ENCODE data around the gene DDX19B. TPM values are rescaled to one million over a fixed set of nuclear protein-coding genes. Genes with fewer than 3 reads are reported as not detected.
"Not testable (repeated sequence)": the region's sequence is repeated elsewhere in the genome, so short reads cannot be mapped to it uniquely, and the experiment has no call there.

The DDX19B gene
- total and polyA plus RNA-seq, 3 experiments from 2014 or later, result 36.0 to 52.9 (median 38.8) TPM

DNA sequence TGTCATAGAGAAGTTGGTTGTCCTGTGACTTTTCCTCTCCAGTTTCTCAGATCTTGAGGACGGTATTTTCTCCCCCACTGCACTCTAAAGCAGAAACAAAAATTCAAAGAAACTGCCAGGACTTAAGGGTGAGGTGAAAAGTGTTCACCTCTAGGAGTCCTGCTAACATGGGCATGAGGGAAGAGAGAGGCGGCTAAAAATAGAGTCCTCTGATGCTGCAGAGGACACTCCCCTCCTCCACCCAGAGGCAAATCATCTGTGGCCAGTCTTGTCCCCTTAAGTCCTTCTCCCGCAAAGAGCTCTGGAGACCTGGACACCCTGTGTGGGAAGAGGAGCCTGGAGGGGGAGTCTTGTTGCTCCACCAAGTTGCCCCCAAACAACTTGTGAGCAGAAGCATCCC lies 43.0 kb downstream of the DDX19B start:
- H3K4me1 ChIP-seq (ENCODE audit: insufficient read depth, low read length), result peaks cover 6% of the 10 kb centered on the region
- Mint-ChIP-seq H3K9me3 (no peaks in the 10 kb centered on the region), H3K4me3 (no peak overlapping the region), H3K4me1 (peaks cover 6 to 13% (median 12%) of the 10 kb centered on the region in 3 donors), H3K27ac (peak overlapping the region in 2 of 8 donors; percentile 47 to 57), H3K36me3 (peaks cover 0 to 5% (median 0%) of the 10 kb centered on the region in 3 donors), H3K27me3 (peaks cover 0 to 4% of the 10 kb centered on the region in 2 donors)
- H3K36me3 ChIP-seq (ENCODE audit: insufficient read depth, low read length), result no peaks in the 10 kb centered on the region
- no peaks in the 10 kb centered on the region for H3K27me3 ChIP-seq (ENCODE audit: insufficient read depth, low read length, poor library complexity, severe bottlenecking)
- ChIA-PET CTCF (no interaction called here), POLR2A (no interaction called here)
- no peak overlapping the region for H3K27ac ChIP-seq (ENCODE audit: low read depth, low read length)
- no peaks in the 10 kb centered on the region for H3K9me3 ChIP-seq (ENCODE audit: low read length)
- no peak overlapping the region for H3K4me3 ChIP-seq (ENCODE audit: low read length)
- DNase-seq, result no peak

DNA sequence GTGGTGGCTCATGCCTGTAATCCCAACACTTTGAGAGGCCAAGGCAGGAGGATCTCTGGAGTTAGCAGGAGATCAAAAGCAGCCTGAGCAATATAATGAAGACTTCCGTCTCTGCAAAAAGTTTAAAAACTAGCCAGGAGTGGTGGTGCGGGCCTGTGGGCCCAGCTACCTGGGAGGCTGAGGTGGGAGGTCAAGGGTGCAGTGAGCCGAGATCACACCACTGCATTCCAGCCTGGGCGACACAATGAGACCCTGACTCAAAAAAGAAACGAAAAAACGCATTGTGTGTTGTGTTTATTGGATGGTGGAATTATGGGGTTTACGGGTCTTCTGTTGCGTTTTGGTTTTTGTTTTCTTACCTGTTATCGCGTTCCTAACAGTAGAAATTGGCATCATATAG lies 46.9 kb downstream of the DDX19B start:
- POLR2A ChIA-PET, result interaction anchor here (0.8 to 2.5 kb wide), 7 partner anchors 35 to 108 kb away, joined by 3 to 24 read pairs (median 8); partner anchors contain the start of genes AARS1, DDX19B, FCSK and ST3GAL2
- peaks cover 0 to 28% (median 4%) of the 10 kb centered on the region in 3 donors for H3K36me3 Mint-ChIP-seq
- H3K27me3 Mint-ChIP-seq, result peaks cover 0 to 4% of the 10 kb centered on the region in 2 donors
- H3K27ac Mint-ChIP-seq, result peak overlapping the region; percentile 85 to 99 (median 99)
- peak overlapping the region; percentile 90 to 99 (median 96) for H3K4me3 Mint-ChIP-seq
- Histone ChIP-seq H3K27me3 (ENCODE audit: insufficient read depth, low read length, poor library complexity, severe bottlenecking) (no peaks in the 10 kb centered on the region), H3K4me3 (ENCODE audit: low read length) (peak overlapping the region; percentile 54), H3K36me3 (ENCODE audit: insufficient read depth, low read length) (no peaks in the 10 kb centered on the region), H3K4me1 (ENCODE audit: insufficient read depth, low read length) (peaks cover 19% of the 10 kb centered on the region), H3K27ac (ENCODE audit: low read depth, low read length) (peak overlapping the region; percentile 99), H3K9me3 (ENCODE audit: low read length) (no peaks in the 10 kb centered on the region)
- no peaks in the 10 kb centered on the region for H3K9me3 Mint-ChIP-seq
- no peak for DNase-seq
- peaks cover 22 to 42% (median 35%) of the 10 kb centered on the region in 3 donors for H3K4me1 Mint-ChIP-seq
- CTCF ChIA-PET, result interaction anchor here (0.9 to 2.0 kb wide), 7 partner anchors 8 to 163 kb away, joined by 3 to 10 read pairs (median 3); partner anchors contain the start of genes AARS1 and DDX19B

DNA sequence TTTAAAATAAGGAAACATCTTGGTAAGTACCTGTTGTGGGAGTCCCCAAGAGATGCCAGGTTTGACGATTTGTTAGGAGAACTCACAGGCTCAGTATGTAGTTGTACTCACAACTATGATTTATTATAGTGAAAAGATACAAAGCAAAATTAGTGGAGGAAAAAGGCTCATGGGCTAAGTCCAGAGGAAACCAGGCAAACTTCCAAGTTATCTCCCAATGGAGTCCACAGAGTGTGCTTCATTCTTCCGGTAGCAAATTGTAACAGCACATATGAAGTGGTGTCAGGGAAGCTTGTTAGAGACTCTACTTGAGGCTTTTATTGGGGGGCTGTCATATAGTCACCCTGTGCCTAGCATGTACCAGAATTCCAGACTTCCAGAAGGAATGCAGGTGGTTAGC lies 50.0 kb downstream of the DDX19B start:
- ChIA-PET POLR2A (interaction anchor here (0.6 to 1.0 kb wide), 2 partner anchors 33 to 47 kb away, joined by 4 to 6 read pairs; no protein-coding TSS in a partner anchor), CTCF (no interaction called here)
- peak overlapping the region in 2 of 7 donors; percentile 5 to 25 for H3K4me3 Mint-ChIP-seq
- peaks cover 0 to 4% of the 10 kb centered on the region in 2 donors for H3K27me3 Mint-ChIP-seq
- H3K27me3 ChIP-seq (ENCODE audit: insufficient read depth, low read length, poor library complexity, severe bottlenecking), result no peaks in the 10 kb centered on the region
- H3K4me1 Mint-ChIP-seq, result peaks cover 25 to 46% (median 35%) of the 10 kb centered on the region in 3 donors
- H3K9me3 ChIP-seq (ENCODE audit: low read length), result no peaks in the 10 kb centered on the region
- H3K36me3 Mint-ChIP-seq, result peaks cover 0 to 40% (median 9%) of the 10 kb centered on the region in 3 donors
- H3K9me3 Mint-ChIP-seq, result no peaks in the 10 kb centered on the region
- H3K4me1 ChIP-seq (ENCODE audit: insufficient read depth, low read length), result peaks cover 19% of the 10 kb centered on the region
- H3K4me3 ChIP-seq (ENCODE audit: low read length), result no peak overlapping the region
- no peaks in the 10 kb centered on the region for H3K36me3 ChIP-seq (ENCODE audit: insufficient read depth, low read length)
- H3K27ac ChIP-seq (ENCODE audit: low read depth, low read length), result no peak overlapping the region
- DNase-seq, result no peak
- H3K27ac Mint-ChIP-seq, result peak overlapping the region in 7 of 8 donors; percentile 4 to 99 (median 65)

DNA sequence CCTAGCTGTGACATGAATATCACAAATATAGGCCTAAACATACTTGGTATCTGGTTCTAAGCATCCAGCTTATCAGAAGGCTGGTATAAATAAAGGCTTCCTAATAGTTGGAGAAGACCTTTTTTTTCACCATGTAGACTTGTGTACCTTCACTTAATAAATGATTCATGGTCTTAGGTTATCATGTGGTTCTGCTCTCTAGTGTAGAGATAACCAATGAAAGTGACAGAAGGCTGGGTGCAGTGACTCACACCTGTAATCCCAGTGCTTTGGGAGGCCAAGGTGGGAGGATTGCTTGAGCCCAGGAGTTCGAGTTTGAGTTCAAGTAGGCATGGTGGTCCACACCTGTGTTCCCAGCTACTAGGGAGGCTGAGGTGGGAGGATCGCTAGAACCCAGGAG lies 50.8 kb downstream of the DDX19B start:
- Histone ChIP-seq H3K27me3 (ENCODE audit: insufficient read depth, low read length, poor library complexity, severe bottlenecking) (no peaks in the 10 kb centered on the region), H3K4me3 (ENCODE audit: low read length) (no peak overlapping the region), H3K27ac (ENCODE audit: low read depth, low read length) (no peak overlapping the region), H3K9me3 (ENCODE audit: low read length) (no peaks in the 10 kb centered on the region), H3K36me3 (ENCODE audit: insufficient read depth, low read length) (no peaks in the 10 kb centered on the region), H3K4me1 (ENCODE audit: insufficient read depth, low read length) (peaks cover 19% of the 10 kb centered on the region)
- ChIA-PET POLR2A (no interaction called here), CTCF (no interaction called here)
- H3K27ac Mint-ChIP-seq, result peak overlapping the region in 7 of 8 donors; percentile 5 to 99 (median 65)
- peaks cover 25 to 46% (median 35%) of the 10 kb centered on the region in 3 donors for H3K4me1 Mint-ChIP-seq
- peaks cover 0 to 46% (median 11%) of the 10 kb centered on the region in 3 donors for H3K36me3 Mint-ChIP-seq
- H3K9me3 Mint-ChIP-seq, result no peaks in the 10 kb centered on the region
- peak overlapping the region in 2 of 7 donors; percentile 61 to 74 for H3K4me3 Mint-ChIP-seq
- no peak for DNase-seq
- peaks cover 0 to 4% of the 10 kb centered on the region in 2 donors for H3K27me3 Mint-ChIP-seq

DNA sequence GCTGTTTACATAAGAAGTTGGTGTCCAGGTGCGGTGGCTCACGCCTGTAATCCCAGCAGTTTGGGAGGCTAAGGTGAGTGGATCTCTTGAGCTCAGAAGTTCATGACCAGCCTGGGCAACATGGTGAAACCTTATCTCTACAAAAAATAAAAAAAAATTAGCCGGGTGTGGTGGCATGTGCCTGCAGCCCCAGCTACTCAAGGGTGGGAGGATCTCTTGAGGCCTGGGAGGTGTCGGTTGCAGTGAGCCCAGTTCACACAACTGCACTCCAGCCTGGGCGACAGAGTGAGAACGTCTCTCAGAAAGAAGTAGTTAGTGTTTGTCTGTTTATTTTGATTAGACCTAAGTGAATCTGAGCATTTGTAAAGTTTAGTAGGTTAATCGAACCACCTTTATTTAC lies 60.6 kb downstream of the DDX19B start:
- POLR2A ChIA-PET, result interaction anchor here (0.8 kb wide), 1 partner anchor 21 kb away, joined by 3 read pairs; no protein-coding TSS in a partner anchor
- no peak overlapping the region for H3K4me3 Mint-ChIP-seq
- CTCF ChIA-PET, result interaction anchor here (1.9 kb wide), 1 partner anchor 13 kb away, joined by 6 read pairs; the partner anchor contains the start of gene DDX19A
- Histone ChIP-seq H3K4me1 (ENCODE audit: insufficient read depth, low read length) (no peaks in the 10 kb centered on the region), H3K4me3 (ENCODE audit: low read length) (no peak overlapping the region), H3K36me3 (ENCODE audit: insufficient read depth, low read length) (peaks cover 47% of the 10 kb centered on the region), H3K9me3 (ENCODE audit: low read length) (no peaks in the 10 kb centered on the region), H3K27ac (ENCODE audit: low read depth, low read length) (no peak overlapping the region), H3K27me3 (ENCODE audit: insufficient read depth, low read length, poor library complexity, severe bottlenecking) (no peaks in the 10 kb centered on the region)
- peaks cover 0 to 69% (median 14%) of the 10 kb centered on the region in 3 donors for H3K36me3 Mint-ChIP-seq
- no peak for DNase-seq
- H3K4me1 Mint-ChIP-seq, result peaks cover 0 to 2% (median 0%) of the 10 kb centered on the region in 3 donors
- H3K27ac Mint-ChIP-seq, result peak overlapping the region in 1 of 8 donors; percentile 75
- H3K27me3 Mint-ChIP-seq, result no peaks in the 10 kb centered on the region
- H3K9me3 Mint-ChIP-seq, result no peaks in the 10 kb centered on the region

DNA sequence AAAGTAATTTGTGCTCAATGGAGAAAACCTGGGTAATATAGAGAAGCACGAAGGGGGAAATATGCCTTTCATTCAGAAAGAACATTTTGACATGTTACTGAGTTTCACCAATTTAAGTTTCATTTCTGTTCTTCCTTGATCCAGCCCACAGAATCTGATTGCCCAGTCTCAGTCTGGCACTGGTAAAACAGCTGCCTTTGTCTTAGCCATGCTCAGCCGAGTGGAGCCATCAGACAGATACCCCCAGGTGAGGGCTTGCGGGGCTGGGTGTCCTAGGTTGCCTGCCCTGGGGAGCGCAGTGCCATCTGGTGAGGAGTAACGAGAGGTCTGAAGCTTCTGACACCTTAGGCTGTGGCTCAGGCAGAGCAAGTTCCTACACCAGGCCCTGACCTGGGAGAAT lies 65.4 kb downstream of the DDX19B start:
- CTCF ChIA-PET, result interaction anchor here (1.0 kb wide), 1 partner anchor 12 kb away, joined by 3 read pairs; no protein-coding TSS in a partner anchor
- peak overlapping the region in 1 of 8 donors; percentile 50 for H3K27ac Mint-ChIP-seq

DNA sequence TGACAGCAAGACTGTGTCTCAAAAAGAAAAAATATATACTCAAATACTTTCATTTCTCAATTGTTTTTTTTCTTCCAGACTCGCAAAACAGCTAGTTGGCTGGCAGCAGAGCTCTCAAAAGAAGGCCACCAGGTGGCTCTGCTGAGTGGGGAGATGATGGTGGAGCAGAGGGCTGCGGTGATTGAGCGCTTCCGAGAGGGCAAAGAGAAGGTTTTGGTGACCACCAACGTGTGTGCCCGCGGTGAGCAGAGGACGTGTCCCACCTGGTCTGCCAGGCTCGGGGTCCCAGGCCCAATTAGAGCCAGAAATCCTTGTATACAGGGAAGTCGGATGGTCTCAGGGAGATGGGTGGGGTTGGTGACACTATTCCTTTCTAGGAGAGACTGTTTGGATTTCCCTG lies 71.2 kb downstream of the DDX19B start:
- peaks cover 27% of the 10 kb centered on the region for H3K36me3 ChIP-seq (ENCODE audit: insufficient read depth, low read length)
- H3K27me3 Mint-ChIP-seq; H3K9me3 Mint-ChIP-seq; H3K4me3 ChIP-seq (ENCODE audit: low read length); H3K27ac ChIP-seq (ENCODE audit: low read depth, low read length); H3K4me1 Mint-ChIP-seq; H3K9me3 ChIP-seq (ENCODE audit: low read length); H3K27me3 ChIP-seq (ENCODE audit: insufficient read depth, low read length, poor library complexity, severe bottlenecking); H3K4me1 ChIP-seq (ENCODE audit: insufficient read depth, low read length): not testable (repeated sequence)
- peak overlapping the region in 6 of 8 donors; percentile 10 to 84 (median 60) for H3K27ac Mint-ChIP-seq
- POLR2A ChIA-PET, result interaction anchor here (1.1 kb wide), 1 partner anchor 83 kb away, joined by 4 read pairs; no protein-coding TSS in a partner anchor
- H3K36me3 Mint-ChIP-seq, result peaks cover 0 to 79% (median 11%) of the 10 kb centered on the region in 3 donors
- peak; percentile 17 to 62 (median 34) for DNase-seq
- peak overlapping the region in 1 of 7 donors; percentile 24 for H3K4me3 Mint-ChIP-seq
- CTCF ChIA-PET, result interaction anchor here (0.8 to 1.9 kb wide), 9 partner anchors 9 to 283 kb away, joined by 3 to 10 read pairs (median 3); partner anchors contain the start of gene FCSK

More for the DNA sequence above, 65.4 kb downstream of the DDX19B start:
- H3K27me3 Mint-ChIP-seq, result no peaks in the 10 kb centered on the region
- no peak overlapping the region for H3K4me3 ChIP-seq (ENCODE audit: low read length)
- H3K27ac ChIP-seq (ENCODE audit: low read depth, low read length), result no peak overlapping the region
- H3K9me3 Mint-ChIP-seq, result no peaks in the 10 kb centered on the region
- peaks cover 50% of the 10 kb centered on the region for H3K36me3 ChIP-seq (ENCODE audit: insufficient read depth, low read length)
- H3K4me1 ChIP-seq (ENCODE audit: insufficient read depth, low read length), result no peaks in the 10 kb centered on the region
- H3K4me3 Mint-ChIP-seq, result no peak overlapping the region
- no peaks in the 10 kb centered on the region for H3K9me3 ChIP-seq (ENCODE audit: low read length)
- peaks cover 0 to 79% (median 12%) of the 10 kb centered on the region in 3 donors for H3K36me3 Mint-ChIP-seq
- DNase-seq, result no peak
- H3K4me1 Mint-ChIP-seq, result no peaks in the 10 kb centered on the region
- H3K27me3 ChIP-seq (ENCODE audit: insufficient read depth, low read length, poor library complexity, severe bottlenecking), result no peaks in the 10 kb centered on the region
- POLR2A ChIA-PET, result no interaction called here

DNA sequence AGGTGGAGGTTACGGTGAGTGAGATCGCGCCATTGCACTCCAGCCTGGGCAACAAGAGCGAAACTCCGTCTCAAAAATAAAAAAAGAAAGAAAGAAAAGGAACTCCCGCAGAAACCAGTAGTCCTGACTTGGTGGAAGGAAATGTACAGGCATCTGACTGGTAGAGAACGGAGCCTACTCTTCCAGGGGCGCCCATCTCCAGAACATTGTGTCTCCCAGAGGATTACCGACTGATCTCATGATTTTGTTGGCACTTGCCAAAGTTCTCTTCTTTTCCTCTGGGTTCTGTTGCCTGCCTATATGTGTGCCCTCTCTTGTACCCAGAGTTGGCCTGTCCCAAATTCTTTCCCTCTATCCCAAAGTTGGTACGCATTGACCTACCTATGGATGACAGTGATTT lies 71.9 kb downstream of the DDX19B start:
- H3K4me1 ChIP-seq (ENCODE audit: insufficient read depth, low read length), result peaks cover 5% of the 10 kb centered on the region
- no peak overlapping the region for H3K27ac ChIP-seq (ENCODE audit: low read depth, low read length)
- POLR2A ChIA-PET, result no interaction called here
- no peaks in the 10 kb centered on the region for H3K9me3 Mint-ChIP-seq
- peaks cover 0 to 79% (median 11%) of the 10 kb centered on the region in 3 donors for H3K36me3 Mint-ChIP-seq
- CTCF ChIA-PET, result interaction anchor here (1.9 kb wide), 1 partner anchor 84 kb away, joined by 10 read pairs; the partner anchor contains the start of gene FCSK
- no peaks in the 10 kb centered on the region for H3K9me3 ChIP-seq (ENCODE audit: low read length)
- H3K4me1 Mint-ChIP-seq, result peaks cover 5 to 10% (median 5%) of the 10 kb centered on the region in 3 donors
- H3K36me3 ChIP-seq (ENCODE audit: insufficient read depth, low read length), result peaks cover 26% of the 10 kb centered on the region
- no peaks in the 10 kb centered on the region for H3K27me3 ChIP-seq (ENCODE audit: insufficient read depth, low read length, poor library complexity, severe bottlenecking)
- peak overlapping the region in 4 of 8 donors; percentile 29 to 77 (median 51) for H3K27ac Mint-ChIP-seq
- no peak overlapping the region for H3K4me3 Mint-ChIP-seq
- H3K27me3 Mint-ChIP-seq, result no peaks in the 10 kb centered on the region
- H3K4me3 ChIP-seq (ENCODE audit: low read length), result no peak overlapping the region
- no peak for DNase-seq

Measured in CD8-positive, alpha-beta memory T cell (primary cell).